LNCAP (cell line): Measurements from ENCODE around the gene IL22RA2.

Source experiments
- TF ChIP-seq, protein P1 (sequence below): fragments of 450-650 bp; IDR thresholded peaks from 2 replicates; pipeline ENCODE4 v1.5.1; 2017; ENCODE audit warnings: mild to moderate bottlenecking

IL22RA2 gene

DNA sequence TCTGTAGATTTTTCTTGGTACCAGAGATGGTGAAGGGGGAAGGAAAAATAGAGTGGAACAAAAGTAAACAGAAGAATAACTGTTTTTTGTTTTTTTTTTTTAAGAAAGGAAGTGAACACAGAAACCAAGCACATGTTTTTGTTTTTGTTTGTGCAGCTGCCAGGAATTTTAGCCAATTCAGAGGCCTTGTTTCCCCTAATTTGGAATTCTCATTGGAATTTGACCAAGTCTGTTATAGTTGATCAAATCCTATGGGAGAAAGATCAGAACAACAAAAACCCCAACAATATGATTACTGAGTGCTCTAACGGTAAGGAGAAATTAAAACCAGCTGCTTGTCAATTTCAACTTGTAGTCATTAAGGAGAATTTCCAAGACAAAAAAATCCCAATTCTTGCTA lies 18.2 kb upstream of the IL22RA2 start:
- TF ChIP-seq, protein P1, sequence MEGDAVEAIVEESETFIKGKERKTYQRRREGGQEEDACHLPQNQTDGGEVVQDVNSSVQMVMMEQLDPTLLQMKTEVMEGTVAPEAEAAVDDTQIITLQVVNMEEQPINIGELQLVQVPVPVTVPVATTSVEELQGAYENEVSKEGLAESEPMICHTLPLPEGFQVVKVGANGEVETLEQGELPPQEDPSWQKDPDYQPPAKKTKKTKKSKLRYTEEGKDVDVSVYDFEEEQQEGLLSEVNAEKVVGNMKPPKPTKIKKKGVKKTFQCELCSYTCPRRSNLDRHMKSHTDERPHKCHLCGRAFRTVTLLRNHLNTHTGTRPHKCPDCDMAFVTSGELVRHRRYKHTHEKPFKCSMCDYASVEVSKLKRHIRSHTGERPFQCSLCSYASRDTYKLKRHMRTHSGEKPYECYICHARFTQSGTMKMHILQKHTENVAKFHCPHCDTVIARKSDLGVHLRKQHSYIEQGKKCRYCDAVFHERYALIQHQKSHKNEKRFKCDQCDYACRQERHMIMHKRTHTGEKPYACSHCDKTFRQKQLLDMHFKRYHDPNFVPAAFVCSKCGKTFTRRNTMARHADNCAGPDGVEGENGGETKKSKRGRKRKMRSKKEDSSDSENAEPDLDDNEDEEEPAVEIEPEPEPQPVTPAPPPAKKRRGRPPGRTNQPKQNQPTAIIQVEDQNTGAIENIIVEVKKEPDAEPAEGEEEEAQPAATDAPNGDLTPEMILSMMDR = no peak

DNA sequence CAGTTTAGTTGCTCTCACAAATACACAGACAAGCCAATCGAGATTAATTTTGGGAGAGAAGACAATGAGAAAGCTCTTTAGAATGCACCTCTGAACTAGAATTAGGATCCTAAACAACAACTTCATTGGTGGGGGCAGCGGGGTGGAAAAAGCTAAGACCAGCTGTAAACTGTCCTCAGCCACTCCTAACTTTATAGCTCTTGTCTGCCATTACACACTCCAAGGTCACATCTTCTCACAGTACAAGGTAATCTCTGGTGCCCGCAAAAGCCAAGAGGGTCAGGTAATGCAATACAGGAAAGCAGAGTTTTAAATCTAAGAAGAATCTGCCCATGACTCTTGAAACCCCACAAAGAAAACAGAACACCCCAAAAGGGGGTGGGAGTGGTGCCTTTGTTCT lies 17.8 kb upstream of the IL22RA2 start:
- TF ChIP-seq, protein P1 = no peak

GRCh38 chr6:137190583-137191094 lies 17.2 kb upstream of the IL22RA2 start:
- TF ChIP-seq, protein P1 = no peak

- TF ChIP-seq, protein P1 = no peak
These were observed 15.4 kb upstream of the IL22RA2 start for GRCh38 chr6:137188855-137189254.

- TF ChIP-seq, protein P1 = no peak
These were observed 11.8 kb upstream of the IL22RA2 start for GRCh38 chr6:137185290-137185689.

GRCh38 chr6:137182654-137183073 lies 9.2 kb upstream of the IL22RA2 start:
- TF ChIP-seq, protein P1 = no peak

GRCh38 chr6:137181891-137182653 lies 8.6 kb upstream of the IL22RA2 start:
- TF ChIP-seq, protein P1 = no peak
